NOMO-1 (cell line): ENCODE data around the gene UBE2M.
A peak's percentile ranks its signal among the peaks of the same experiment; 100 is the strongest.
"Not testable (repeated sequence)": the region's sequence is repeated elsewhere in the genome, so short reads cannot be mapped to it uniquely, and the experiment has no call there.

Experiments
- DNase-seq, 2 experiments: peaks; one replicate each; lab custom pipeline; 2025; ENCODE audit not compliant: unreplicated experiment in 2 of 2; lab: John Stamatoyannopoulos, UW

UBE2M gene

DNA sequence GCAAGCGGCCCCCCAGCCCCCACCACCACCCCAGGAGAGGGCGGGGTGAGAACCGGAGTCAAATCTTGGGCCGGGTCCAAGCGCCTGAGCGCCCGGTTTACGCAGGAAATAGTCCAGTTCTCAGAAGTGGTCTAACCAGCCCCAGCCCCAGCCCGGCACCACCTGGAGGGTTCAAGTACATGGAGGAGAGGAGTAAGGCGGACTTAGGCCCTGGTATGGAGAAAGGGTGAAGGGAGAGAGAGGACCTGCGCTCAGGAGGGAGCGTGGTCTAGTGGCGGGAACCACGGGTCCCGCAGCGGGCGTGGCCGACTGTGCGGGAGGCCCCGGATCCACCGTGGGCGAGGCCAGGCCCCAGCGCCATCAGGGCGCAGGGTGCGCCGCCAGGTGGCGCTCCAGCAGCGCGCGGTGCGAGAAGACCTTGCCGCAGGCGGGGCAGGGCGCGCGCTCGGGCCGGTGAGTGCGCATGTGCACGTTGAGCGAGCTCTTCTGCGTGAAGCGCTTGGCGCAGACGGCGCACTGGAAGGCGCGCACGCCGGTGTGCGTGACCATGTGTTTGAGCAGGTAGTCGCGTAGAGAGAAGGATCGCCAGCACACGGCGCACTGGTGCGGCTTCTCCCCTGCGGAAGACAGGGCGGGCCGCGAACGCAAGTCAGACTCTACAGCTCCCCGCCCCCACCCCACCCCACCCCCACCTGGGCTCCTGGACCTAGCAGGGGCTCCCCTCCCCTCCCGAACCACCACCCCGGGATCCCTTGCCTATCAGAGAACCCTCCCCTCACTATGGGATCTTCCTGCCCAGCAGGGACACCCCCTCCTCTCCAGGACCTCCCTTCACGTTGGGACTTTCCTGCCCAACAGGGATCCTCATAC, 44.5 kb downstream of the UBE2M start:
- peak; percentile 89 to 92 for DNase-seq

- no peak for DNase-seq
These were observed 45.2 kb downstream of the UBE2M start for GRCh38 chr19:58513213-58513693.

DNA sequence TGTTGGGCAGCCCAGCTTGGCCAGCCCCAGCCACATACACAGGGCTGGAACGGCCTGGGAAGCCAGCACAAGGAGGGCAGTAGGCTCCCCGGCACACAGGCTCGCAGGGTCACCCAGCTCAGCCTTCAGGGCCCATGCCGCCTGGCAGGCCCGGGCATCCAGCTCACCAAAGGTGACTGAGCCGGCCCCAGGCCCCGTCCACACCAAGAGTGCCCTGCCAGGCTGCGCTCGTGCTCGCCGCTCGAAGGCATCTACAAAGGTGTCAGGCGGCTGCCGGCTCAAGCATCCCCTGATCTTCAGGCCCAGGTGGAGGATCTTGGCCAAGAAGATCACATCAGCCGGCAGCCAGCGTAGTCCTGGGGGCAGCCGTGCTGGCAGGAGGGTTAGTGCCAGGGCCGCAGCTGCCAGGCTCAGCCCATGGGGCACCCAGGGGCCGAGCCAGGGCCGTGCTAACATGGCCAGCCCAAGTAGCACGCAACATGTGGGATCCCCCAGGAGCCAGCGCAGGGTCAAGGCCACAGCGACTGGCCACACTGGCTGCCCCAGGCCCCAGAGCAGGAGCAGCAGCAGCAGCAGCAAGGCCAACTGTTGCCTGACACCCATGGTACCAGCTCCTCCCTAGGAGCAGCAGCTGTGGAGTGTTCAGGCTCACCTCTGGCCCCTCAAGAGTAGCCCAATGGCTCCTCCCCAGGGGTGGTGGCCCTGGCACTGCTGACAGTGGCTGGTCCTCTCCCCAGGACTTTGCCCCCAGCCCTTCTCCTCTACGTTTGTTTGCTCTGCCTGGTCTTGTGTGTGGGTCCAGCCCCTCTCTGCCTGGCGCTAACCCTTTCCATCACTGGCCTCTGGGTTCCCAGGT, 46.8 kb downstream of the UBE2M start, which contains the start of gene SLC27A5:
Gene SLC27A5 (minus strand): TSS at position 640 of the 856 bp plus-strand sequence. CDS start 37 bp downstream, at position 603.
- no peak for DNase-seq

DNA sequence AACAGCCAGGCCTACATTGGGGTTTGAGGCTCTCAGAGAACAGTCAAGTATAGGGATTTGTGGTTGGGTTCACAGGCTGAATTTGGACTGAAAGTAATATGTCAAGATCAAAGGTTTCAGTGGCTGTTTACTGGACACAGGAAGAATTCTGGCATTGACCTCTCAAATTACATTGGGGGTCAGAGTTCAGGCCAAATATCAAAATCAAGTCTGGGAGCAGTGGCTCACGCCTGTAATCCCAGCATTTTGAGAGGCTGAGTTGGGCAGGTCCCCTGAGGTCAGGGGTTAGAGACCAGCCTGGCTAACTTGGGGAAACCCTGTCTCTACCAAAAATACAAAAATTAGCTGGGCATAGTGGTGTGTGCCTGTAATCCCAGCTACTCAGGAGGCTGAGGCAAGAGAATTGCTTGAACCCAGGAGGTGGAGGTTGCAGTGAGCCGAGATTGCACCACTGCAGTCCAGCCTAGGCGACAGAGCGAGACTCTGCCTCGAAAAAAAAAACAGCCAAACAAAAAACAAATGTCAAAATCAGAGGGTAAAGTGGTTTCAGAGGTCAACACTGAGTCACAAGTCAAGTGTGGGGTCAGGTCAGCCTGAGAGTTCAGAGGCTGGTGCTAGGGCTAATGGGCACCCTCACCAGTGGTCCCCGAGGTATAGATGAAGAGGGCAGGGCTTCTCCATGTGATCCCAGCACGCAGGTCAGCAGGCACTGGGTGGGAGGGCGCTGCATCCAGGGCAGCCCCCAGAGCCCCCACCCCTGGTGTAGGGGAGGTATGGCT, 48.1 kb downstream of the UBE2M start:
- DNase-seq = no peak

DNA sequence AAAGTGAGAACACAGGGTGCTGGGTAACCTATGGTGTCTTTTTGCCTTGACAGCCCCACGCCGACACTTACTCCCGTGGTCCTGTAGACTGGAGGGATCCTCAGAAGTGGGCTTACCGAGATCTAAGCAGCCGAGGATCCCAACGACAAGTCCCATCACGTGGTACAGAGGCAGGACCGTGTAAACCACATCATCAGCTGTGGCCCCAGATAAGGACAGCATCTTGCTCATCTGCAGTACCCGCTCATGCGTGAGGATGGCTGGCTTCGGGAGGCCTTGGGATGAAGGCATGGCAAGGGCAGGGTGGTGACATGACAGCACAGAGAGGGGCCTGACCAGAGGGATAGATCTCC, 48.7 kb downstream of the UBE2M start:
- DNase-seq = no peak

- DNase-seq = not testable (repeated sequence)
These were observed 50.7 kb downstream of the UBE2M start for GRCh38 chr19:58507602-58508223.
